D341Med (cell line): ENCODE measurements around the gene MRPL2.

Source experiments
- DNase-seq: peaks from one replicate; pipeline ENCODE4 v3.0.0; 2012; ENCODE audit warnings: low spot score

MRPL2 gene

DNA sequence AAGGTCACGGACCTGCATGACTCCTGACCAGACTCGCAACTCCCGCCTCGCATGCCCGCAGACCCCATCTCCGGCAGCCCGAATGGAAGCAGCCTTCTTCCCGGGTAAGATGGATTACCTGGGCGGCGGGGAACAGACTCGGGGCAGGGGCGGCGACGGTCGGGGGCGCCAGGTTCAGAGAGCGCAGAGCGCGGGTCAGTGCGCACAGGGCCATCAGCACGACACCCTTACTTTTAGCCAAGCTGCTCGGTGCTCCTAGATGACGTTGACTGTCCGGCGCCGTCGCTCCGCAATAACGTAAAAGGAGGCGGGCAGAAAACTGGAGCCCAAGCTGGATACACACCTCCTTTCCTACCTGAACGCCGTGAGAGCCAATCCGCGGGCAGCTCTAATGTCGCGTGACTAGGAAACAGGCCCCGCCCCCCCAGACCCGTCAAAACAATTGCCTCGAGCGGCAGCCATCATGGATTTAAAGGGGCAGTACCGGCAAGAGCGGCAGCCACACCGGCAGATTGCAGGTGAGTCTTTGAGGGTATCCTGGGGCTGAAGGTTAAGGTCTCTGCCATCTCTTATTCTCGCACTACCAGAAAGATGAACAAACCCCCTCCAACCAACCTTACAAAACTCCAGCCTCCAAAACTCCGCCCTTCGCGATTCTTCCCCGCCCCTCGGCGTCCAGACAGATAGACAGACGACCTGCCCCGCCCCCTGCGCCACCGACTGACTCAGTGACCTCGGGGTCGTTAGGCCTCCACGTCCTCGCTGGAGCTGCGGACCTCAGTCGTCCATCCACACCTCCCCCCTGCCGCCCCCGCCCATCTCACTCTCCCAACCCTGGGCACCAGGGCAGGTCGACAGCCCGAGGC lies at the start of gene MRPL2, which contains the start of gene KLC4:
MRPL2 (minus strand) TSS at position 267 of the 866 bp plus-strand sequence; CDS start at position 214, 53 bp downstream.
KLC4 (plus strand) TSS at position 464 of the 866 bp plus-strand sequence. CDS start 1,705 bp downstream, outside the sequence.
- peak; percentile 97 for DNase-seq

DNA sequence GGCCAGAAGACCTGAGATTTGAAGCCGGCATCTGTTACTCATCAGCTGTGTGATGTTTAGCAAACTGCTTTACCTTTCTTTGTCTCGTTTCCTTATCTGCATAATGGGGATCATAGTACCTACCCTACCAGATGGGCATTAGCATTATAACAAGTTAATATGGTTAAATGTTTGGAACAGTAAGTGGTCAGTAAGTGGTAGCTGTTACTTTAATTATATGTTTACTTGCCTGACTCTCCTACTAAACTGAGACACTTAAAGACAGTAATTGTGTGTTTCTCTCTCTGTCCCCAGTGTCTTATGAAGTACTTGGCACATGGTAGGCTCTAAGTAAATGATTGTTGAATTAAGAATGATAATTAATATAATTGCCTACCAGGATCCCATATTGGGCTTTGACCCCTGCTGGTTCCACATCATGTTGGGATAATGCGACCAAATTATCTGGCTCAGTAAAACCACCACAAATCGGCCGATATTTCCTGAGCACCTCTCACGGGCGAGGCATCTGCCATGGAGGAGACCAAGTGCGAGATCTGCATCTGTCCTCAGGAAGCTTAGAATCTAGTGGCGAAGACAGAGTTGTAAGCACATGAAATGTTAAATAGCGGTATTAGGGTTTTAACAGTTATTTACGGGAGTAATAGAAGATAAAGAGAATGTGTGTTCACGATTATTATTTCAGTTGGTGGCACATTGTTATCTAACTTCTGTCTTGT lies 48.3 kb upstream of the MRPL2 start:
- no peak for DNase-seq

DNA sequence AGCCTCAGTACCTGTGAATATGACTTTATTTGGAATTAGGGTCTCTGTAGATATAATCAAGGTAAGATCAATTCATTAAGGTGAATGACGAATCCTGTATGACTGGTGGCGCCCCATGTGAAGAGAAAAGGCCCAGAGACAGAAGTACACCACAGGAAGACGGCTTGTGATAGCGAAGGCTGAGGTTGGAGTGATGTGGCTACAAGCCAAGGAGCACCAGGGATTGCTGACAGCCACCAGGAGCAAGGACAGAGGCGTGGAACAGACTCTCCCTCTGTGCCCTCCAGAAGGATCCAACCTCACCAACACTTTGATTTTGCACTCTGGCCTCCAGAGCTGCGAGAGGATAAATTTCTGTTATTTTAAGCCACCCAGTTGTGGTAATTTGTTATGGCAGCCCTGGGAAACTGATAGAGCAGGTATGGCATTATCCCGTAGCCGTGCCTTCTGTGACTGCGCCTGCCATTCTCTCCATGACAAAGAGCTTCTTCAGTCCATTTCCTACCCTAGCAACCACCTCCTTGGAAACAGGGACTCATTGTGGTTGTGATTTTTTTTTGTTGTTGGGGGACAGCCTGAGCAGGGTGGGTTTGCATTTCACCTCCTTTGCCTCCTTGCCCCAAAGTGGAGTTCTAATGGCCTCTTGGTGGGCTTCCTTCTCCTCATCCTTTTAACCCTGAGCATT lies 46.4 kb upstream of the MRPL2 start:
- DNase-seq: no peak

DNA sequence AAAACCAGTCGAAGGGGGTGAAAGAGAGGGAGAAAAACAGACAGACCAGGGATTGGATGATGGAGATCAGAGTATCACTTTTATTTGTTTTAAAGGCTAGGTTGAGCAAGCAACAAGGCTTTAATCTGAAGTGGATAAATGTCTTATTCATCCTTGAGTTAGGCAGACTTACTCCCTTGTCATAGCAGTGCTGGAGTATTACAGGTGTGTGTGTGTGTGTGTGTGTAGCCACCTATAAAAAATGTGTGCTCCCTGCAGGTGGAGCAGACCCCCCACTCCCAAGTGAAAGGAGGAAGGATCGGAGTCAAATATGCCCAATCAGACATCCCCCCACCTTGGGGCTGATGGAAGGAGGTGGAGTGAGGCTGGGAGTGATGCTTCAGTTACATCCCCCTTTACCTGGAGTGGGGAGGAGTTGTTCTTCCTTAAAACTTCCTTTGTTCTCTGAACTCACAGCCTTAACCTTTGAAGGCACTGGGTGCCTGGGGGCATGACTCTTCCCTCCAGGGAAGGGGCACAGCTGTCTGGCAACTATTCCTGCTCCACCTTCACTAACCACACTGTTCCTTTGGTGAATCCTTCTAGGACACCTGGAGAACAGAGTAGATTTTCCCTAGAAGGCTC lies 44.1 kb upstream of the MRPL2 start:
- DNase-seq: no peak

DNA sequence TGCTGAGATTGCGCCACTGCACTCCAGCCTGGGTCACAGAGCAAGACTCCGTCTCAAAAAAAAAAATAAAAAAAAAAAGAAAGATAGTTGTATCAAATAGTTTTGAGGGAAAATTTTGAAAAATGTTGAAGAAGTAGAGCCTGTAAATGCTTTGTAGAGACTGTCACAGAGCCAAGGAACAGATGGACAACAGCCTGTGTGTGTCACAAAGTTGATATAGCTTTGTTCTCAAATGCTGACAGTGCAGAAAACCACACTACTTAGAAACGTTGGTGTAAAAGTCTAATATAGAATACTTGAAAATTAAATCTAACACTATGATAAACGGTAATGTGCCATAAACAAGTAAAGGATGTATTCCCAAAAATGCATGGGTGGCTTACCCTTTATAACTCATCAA lies 42.3 kb upstream of the MRPL2 start:
- no peak for DNase-seq

DNA sequence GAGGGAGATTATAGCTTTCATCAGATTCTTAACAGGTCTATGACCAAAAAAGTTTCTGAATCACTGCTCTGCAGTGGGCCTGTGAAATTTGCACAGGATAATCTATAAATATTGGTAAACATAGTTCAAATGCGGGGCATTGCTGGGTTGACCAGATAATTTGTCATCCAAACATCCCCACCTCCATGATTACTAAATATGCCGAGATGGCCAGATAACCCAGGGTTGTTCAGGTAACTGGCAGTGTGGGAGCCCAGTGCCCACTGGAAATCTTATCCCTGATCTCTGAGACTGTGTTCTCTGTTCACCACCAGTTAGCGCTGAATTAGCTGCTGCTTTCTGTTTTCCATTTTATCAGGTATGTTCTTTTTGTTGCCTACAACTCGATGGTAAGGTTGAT lies 38.3 kb upstream of the MRPL2 start:
- DNase-seq: no peak

DNA sequence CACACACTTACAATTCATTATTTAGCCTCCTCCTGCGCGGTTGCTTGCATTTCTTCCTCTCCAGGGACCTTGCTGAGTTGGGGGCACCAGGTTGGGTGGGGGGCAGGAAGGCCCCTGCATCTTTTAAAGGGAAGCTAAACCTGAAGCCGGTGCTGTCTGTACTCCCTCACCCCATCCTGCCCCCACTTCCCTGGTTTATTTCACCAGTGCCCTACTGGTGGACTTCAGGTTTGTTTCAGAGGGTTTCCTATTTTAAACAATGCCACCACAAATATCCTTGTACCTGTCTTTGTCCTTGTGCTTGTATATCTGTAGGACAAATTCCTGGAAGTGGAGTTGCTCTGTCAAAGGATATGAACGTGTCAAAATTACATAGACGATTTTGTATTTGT lies 37.9 kb upstream of the MRPL2 start:
- no peak for DNase-seq

DNA sequence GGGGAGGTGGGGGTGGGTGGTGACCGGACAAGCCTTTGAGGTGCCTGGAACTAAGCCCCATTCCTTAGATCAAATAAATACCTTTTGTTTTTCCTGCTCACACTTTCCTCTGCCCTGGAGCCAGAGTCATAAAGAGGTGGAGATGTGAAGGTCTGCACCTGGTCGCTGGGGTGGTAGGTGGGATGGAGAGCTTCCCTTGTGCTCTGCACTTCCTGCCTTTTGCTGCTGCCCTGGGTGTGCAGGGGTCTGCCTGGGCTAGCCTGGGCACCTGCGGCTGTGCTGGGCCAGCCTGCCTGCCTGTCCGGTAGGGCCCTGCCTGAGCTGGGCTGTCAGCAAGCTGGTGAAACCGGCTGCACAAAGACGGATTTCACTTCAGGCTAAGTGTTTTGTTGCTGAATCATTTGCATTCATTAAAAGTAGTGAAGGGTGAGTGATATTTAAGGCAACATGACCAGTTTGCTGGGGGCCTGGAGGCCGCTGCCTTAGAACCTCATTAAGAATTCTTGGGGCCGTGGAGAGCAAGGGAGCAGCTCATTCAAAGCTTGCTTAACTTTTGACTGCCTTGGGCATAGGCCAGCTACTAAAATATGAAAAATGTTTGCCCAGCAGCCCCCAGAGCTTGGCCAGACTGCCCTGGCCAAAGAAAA lies 37.3 kb upstream of the MRPL2 start:
- no peak for DNase-seq

DNA sequence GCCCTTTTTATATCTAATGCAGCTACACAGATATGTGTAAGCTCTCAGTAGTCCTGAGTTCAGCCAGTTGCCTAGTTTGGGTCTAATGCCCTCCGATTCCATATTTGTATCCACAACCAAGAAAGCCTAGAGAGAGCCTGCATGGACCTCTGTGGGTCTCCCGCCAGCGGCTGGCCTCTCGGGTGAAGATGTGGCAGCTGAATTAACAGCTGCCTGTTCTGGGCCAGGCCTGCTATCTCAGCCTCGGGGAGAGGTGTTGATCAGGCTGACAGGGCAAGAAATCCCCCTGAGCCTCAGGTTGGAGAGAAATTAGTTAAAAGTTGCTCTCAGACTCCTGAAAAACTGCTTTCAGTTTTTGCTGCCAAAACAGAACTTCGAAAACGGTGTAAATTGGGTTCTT lies 36.7 kb upstream of the MRPL2 start:
- no peak for DNase-seq

DNA sequence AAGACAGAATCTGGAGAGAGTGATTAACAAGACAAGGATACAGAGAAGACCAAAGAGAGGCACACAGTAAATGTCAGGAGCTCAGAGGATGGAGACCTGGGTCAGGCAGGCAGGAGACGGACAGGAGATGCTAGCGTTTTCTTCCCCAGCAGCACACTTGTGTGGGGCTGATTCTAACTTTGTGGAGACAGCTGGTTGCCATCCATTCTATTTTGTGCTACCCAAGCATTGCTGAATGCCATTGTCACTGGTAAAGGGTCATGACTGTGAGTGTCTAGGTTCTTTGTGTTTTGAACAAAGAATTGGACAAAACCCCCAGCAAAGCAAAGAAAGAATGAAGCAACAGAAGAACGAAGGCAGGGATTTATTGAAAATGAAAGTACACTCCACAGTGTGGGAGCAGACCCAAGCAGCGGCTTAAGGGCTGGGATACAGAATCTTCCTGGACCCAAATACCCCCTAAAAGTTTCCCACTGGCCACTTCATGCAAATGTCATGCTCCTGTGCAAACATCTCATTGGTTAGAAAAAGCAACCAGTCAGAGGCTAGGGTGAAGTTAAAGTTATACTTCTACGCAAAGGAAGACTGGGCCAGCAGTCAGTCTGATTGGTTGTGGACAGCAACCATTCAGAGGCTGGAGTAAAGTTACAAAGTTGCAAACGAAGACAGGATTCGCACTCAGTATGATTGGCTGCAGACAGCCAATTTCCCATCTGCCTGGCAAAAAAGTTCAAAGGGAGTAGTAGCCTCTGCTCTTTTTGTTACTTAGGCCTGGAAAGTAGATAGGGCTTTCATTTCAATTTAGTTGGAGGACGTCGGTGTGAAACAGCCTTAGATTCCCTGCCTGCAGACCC lies 34.4 kb upstream of the MRPL2 start:
- no peak for DNase-seq

DNA sequence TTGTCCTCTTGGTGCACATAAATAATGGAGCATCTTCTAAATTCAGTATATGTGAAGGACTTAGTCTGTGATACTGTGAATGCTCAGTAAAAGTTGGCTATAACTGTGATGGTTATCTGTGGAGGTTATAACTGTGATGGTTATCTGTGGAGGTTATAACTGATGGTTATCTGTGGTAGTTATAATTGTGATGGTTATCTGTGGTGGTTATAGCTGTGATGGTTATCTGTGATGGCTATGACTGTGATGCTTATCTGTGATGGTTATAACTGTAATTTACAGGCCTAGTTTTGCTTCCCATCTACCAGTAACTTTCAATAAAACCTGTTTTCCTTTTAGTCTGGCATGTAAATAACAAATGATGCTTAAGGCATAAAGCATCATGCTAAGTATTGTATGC lies 33.4 kb upstream of the MRPL2 start:
- DNase-seq: no peak

DNA sequence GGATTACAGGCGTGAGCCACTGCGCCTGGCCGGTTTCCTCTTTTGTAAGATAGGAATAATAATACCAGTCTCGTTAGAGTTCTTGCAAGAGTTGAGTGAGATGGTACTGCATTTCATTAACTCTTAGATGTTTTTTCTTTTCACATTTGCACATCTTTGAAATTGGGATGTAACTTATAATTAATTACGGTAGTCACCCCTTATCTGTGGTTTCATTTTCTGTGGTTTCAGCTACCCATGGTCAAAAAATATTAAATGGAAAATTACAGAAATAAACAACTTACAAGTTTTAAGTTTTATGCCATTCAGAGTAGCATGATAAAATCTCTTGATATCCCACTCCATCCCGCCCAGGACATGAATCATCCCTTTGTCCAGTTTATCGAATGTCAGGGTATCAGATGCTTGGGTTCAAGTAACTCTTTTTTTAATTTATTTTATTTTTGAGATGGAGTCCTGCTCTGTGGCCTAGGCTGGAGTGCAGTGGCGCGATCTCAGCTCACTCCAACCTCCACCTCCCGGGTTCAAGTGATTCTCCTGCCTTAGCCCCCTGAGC lies 32.3 kb upstream of the MRPL2 start:
- no peak for DNase-seq

DNA sequence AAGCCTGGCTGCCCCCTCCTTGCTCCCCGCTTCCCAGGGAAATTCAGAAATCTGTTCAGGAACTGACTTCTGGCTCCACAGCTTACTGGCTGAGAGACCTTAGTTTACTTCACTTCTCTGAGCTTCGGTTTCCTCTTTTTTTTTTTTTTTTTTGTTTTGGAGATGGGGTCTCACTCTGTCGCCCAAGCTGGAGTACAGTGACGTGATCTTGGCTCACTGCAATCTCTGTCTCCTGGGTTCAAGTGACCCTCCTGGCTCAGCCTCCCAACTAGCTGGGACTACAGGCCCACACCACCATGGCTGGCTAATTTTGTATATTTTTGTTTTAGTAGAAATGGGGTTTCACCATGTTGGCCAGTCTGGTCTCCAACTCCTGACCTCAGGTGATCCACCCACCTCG lies 31.8 kb upstream of the MRPL2 start:
- no peak for DNase-seq

DNA sequence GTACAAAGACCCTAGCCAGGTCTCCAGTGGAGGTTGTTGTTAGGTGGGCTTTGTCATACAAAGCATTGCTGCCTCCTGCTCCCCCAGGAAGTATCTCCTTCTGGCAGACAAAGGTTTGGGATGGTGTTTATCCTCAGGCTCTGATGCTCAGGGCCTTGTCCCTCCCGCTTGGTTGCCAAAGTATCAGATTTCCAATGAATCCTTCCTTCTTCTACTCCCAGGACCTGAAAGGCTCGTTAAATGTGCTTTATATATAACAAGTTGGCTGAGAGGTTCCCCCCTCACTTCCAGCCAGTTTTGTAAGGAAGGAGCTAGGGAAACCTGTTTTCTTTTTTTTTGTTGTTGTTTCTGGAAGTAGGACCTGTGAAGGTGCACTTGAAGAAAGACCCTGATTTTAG lies 31.3 kb upstream of the MRPL2 start:
- no peak for DNase-seq

DNA sequence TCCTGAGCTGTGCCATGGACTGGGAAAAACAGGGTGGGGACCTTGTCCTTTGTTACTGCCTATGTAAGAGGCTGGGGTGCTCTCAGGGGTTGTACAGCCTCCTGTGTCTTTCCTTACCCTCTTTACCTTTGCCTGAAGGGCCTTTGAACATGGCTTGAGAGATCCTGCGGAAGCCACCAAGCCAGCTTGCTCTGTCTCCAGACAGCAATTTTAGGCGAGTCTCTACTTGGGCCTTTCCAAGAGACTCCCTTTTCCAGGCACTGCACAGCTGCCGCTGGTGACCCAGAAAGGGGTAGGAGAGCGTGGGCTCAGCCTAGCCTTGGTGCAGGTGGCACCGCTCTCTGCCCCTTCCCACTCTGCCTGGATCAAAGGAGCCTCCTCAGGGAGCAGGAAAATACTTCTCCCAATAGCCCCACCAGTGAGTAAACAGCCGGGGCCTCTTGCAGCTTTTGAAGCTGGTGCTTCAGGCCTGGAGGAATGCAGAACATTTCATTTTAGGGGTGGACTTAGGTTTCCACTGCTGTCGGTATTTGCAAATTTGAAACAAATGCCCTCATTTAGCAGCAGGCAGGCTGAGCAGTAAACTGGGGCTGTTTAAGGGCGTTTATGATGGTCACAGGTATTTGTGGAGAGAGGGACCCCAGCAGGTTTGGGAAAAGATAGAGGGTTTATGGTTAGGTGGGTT lies 30.8 kb upstream of the MRPL2 start:
- DNase-seq: no peak

DNA sequence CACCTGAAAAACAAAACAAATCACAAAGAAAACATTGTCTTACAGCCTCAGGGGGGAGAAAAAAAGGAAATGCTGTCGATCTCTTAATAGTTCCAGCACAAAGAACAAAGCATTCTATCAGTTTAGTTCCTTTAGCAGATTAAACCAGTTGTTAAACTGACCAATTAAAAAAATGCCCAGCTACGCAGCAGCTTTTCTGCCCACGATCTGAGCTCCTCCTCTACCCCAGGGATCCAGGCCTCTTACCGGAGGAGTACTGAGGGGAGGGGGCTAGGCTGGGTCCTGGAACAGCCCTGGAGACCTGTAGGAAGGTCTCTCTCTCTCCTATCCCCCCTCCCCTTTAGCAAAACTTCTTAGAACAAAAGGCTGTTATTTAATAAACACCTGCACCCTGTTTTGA lies 30.2 kb upstream of the MRPL2 start:
- DNase-seq: no peak

DNA sequence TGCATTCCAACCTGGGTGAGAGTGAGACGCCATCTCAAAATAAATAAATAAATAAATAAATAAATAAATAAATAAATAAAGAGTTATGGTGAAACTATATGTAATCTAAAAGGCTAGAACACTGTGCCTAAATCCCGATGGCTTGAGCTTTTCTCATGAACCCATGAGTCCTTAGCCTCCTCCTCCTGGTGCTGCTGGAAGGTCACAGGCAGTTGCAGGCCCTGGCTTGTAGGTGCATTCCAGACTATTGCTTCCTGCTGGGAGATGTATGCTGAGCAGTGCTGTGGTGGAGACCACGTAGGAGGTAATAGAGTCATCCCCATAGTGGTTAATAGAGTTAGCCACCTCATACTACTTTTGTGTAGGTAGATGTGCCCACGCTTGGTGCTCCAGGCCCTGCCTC lies 29.4 kb upstream of the MRPL2 start:
- DNase-seq: no peak

DNA sequence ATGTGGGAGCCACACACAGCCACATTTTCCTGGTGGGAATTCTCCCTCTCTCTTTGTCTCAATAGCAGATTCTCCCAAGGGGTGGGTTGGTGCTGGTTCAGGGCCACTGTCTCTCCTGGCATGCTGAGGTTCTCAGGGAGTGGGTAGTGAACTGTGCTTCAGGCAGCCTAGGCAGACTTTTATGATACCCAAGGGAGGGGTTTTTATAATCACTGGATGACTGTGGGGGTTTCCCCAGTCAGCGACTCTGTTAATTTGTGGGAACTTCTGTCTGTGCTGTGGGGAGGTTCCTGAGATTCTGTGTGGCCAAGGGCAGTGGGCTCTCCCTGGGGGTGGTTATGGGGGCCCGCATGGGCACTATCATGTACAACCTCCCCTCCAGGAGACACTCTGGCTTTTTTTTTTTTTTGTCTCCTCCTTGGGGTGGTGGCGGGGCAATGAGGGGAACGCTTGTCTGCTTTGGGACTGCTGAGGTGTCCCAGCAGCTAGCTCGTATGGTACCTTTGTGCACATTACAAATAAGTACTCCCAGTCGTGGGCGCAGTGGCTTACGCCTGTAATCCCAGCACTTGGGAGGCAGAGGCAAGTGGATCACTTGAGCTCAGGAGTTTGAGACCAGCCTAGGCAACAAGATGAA lies 26.9 kb upstream of the MRPL2 start:
- DNase-seq: no peak
